Neural progenitor cell (in vitro differentiated cells): ENCODE data around the gene NHERF1.

Source experiments
- EZH2 ChIP-seq: fragments of 200-600 bp; sonication (generic); IDR thresholded peaks from 2 replicates; pipeline ENCODE4 v1.6.1; 2017; ENCODE audit warnings: antibody characterized with exemption, mild to moderate bottlenecking, moderate library complexity
- TF ChIP-seq, protein P1 (sequence below): fragments of 200-600 bp; sonication (generic); IDR thresholded peaks from 2 replicates; pipeline ENCODE4 v1.5.1; 2017; ENCODE audit warnings: antibody characterized with exemption, mild to moderate bottlenecking

DNA sequence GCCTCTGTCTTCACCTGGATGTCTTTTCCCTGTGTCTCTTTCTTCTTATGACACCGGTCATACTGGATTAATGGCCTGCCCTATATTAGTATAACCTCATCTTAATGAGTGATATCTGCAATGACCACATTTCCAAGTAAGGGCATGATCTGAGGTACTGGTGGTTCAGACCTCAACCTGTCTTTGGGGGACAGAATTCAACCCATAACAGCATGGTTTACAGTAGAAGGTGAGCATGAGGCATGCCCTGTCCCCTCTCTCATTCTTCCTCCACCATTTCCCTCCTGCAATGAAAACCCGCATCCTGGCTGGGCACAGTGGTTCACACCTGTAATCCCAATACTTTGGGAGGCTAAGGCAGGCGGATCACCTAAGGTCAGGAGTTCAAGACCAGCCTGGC lies 14.2 kb upstream of the NHERF1 start:
- no peak for TF ChIP-seq EZH2
- TF ChIP-seq, protein P1, sequence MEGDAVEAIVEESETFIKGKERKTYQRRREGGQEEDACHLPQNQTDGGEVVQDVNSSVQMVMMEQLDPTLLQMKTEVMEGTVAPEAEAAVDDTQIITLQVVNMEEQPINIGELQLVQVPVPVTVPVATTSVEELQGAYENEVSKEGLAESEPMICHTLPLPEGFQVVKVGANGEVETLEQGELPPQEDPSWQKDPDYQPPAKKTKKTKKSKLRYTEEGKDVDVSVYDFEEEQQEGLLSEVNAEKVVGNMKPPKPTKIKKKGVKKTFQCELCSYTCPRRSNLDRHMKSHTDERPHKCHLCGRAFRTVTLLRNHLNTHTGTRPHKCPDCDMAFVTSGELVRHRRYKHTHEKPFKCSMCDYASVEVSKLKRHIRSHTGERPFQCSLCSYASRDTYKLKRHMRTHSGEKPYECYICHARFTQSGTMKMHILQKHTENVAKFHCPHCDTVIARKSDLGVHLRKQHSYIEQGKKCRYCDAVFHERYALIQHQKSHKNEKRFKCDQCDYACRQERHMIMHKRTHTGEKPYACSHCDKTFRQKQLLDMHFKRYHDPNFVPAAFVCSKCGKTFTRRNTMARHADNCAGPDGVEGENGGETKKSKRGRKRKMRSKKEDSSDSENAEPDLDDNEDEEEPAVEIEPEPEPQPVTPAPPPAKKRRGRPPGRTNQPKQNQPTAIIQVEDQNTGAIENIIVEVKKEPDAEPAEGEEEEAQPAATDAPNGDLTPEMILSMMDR = no peak
